ENCODE data around the gene HEG1. TPM values are rescaled to one million over a fixed set of nuclear protein-coding genes. Genes with fewer than 3 reads are reported as not detected.

Gene HEG1
- total RNA-seq, 1 experiment from 2014 or later: 14.6 TPM

GRCh38 chr3:125010393-125010792 lies 45.4 kb downstream of the HEG1 start:
- H3K9me3 Mint-ChIP-seq: no peaks in the 10 kb centered on the region
- no peaks in the 10 kb centered on the region for H3K27me3 Mint-ChIP-seq (ENCODE audit: low read depth)
- CTCF ChIA-PET: interaction anchor here (1.4 kb wide), 1 partner anchor 15 kb away, joined by 3 read pairs; no protein-coding TSS in a partner anchor

GRCh38 chr3:125008766-125009165 lies 47.0 kb downstream of the HEG1 start:
- no peaks in the 10 kb centered on the region for H3K27me3 Mint-ChIP-seq (ENCODE audit: low read depth)
- ATAC-seq (no peak), DNase-seq (ENCODE audit: low spot score) (no peak)
- H3K36me3 Mint-ChIP-seq: peaks cover 27% of the 10 kb centered on the region
- peaks cover 6% of the 10 kb centered on the region; the same call in 1 of the 2 replicates for H3K4me1 Mint-ChIP-seq
- ChIA-PET POLR2A (no interaction called here), CTCF (no interaction called here)
- H3K9me3 Mint-ChIP-seq: no peaks in the 10 kb centered on the region
- no peak overlapping the region for H3K27ac Mint-ChIP-seq
- H3K4me3 Mint-ChIP-seq: no peak overlapping the region
- TF ChIP-seq ZNF232 (CRISPR knock-in tag; IDR thresholded peaks at IDR 0.05) (no peak), HMGXB4 (CRISPR knock-in tag; IDR thresholded peaks at IDR 0.05) (no peak), GABPB1 (CRISPR knock-in tag; IDR thresholded peaks at IDR 0.05) (no peak), NFYB (CRISPR knock-in tag; conservative IDR thresholded peaks at IDR 0.05; ENCODE audit: low read depth) (no peak), CBFB (CRISPR knock-in tag; IDR thresholded peaks at IDR 0.05; ENCODE audit: low read depth) (no peak), CDX4 (CRISPR knock-in tag; IDR thresholded peaks at IDR 0.05; ENCODE audit: borderline replicate concordance) (no peak), MLX (CRISPR knock-in tag; IDR thresholded peaks at IDR 0.05) (no peak), SOX15 (CRISPR knock-in tag; IDR thresholded peaks at IDR 0.05) (no peak), ZNF317 (CRISPR knock-in tag; IDR thresholded peaks at IDR 0.05; ENCODE audit: borderline replicate concordance, low read depth) (no peak), TEAD4 (CRISPR knock-in tag; IDR thresholded peaks at IDR 0.05) (no peak), NFE2L1 (CRISPR knock-in tag; IDR thresholded peaks at IDR 0.05) (no peak), ZNF396 (CRISPR knock-in tag; IDR thresholded peaks at IDR 0.05; ENCODE audit: borderline replicate concordance) (no peak), NR3C1 (CRISPR knock-in tag; conservative IDR thresholded peaks at IDR 0.05; ENCODE audit: low read depth) (no peak), ZNF121 (CRISPR knock-in tag; IDR thresholded peaks at IDR 0.05) (no peak), PRRX2 (CRISPR knock-in tag; IDR thresholded peaks at IDR 0.05) (no peak)
- TF ChIP-seq, protein P1, sequence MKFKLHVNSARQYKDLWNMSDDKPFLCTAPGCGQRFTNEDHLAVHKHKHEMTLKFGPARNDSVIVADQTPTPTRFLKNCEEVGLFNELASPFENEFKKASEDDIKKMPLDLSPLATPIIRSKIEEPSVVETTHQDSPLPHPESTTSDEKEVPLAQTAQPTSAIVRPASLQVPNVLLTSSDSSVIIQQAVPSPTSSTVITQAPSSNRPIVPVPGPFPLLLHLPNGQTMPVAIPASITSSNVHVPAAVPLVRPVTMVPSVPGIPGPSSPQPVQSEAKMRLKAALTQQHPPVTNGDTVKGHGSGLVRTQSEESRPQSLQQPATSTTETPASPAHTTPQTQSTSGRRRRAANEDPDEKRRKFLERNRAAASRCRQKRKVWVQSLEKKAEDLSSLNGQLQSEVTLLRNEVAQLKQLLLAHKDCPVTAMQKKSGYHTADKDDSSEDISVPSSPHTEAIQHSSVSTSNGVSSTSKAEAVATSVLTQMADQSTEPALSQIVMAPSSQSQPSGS (CRISPR knock-in tag; IDR thresholded peaks at IDR 0.05; ENCODE audit: borderline replicate concordance, low read depth): no peak

More at GRCh38 chr3:125010393-125010792, 45.4 kb downstream of the HEG1 start:
- TF ChIP-seq HMGA2 (CRISPR knock-in tag; IDR thresholded peaks at IDR 0.05) (no peak), FOXJ3 (CRISPR knock-in tag; IDR thresholded peaks at IDR 0.05; ENCODE audit: borderline replicate concordance) (no peak), ZNF219 (CRISPR knock-in tag; IDR thresholded peaks at IDR 0.05; ENCODE audit: borderline replicate concordance) (no peak), NR3C1 (CRISPR knock-in tag; conservative IDR thresholded peaks at IDR 0.05; ENCODE audit: low read depth) (no peak), CTCF (IDR thresholded peaks at IDR 0.05) (no peak), TP53 (CRISPR knock-in tag; IDR thresholded peaks at IDR 0.05) (no peak), ZNF121 (CRISPR knock-in tag; IDR thresholded peaks at IDR 0.05) (no peak), GABPB1 (CRISPR knock-in tag; IDR thresholded peaks at IDR 0.05) (no peak), ATF1 (CRISPR knock-in tag; IDR thresholded peaks at IDR 0.05) (no peak), CREM (CRISPR knock-in tag; IDR thresholded peaks at IDR 0.05) (no peak), NFATC4 (CRISPR knock-in tag; IDR thresholded peaks at IDR 0.05) (no peak)
- TF ChIP-seq, protein P2, sequence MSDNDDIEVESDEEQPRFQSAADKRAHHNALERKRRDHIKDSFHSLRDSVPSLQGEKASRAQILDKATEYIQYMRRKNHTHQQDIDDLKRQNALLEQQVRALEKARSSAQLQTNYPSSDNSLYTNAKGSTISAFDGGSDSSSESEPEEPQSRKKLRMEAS (CRISPR knock-in tag; IDR thresholded peaks at IDR 0.05): no peak
- TF ChIP-seq, protein P3, sequence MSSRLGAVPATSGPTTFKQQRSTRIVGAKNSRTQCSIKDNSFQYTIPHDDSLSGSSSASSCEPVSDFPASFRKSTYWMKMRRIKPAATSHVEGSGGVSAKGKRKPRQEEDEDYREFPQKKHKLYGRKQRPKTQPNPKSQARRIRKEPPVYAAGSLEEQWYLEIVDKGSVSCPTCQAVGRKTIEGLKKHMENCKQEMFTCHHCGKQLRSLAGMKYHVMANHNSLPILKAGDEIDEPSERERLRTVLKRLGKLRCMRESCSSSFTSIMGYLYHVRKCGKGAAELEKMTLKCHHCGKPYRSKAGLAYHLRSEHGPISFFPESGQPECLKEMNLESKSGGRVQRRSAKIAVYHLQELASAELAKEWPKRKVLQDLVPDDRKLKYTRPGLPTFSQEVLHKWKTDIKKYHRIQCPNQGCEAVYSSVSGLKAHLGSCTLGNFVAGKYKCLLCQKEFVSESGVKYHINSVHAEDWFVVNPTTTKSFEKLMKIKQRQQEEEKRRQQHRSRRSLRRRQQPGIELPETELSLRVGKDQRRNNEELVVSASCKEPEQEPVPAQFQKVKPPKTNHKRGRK (CRISPR knock-in tag; IDR thresholded peaks at IDR 0.05; ENCODE audit: borderline replicate concordance): no peak
- Mint-ChIP-seq H3K4me3 (no peak overlapping the region), H3K36me3 (peaks cover 29% of the 10 kb centered on the region), H3K4me1 (peaks cover 6% of the 10 kb centered on the region; the same call in 1 of the 2 replicates), H3K27ac (no peak overlapping the region)
- DNase-seq (ENCODE audit: low spot score) (no peak), ATAC-seq (no peak)
- POLR2A ChIA-PET: no interaction called here
